NB4 (cell line): Measurements from ENCODE around the gene MAP3K15.

Experiments
- POLR2A ChIP-seq: IDR thresholded peaks from 2 replicates; pipeline ENCODE4 v1.6.1; 2011; ENCODE audit warnings: mild to moderate bottlenecking; ENCODE audit not compliant: insufficient read length; ENCODE audit errors: extremely low read depth
- TF ChIP-seq, protein P1 (sequence below): IDR thresholded peaks from one replicate; pipeline ENCODE4 v1.5.1; 2012; ENCODE audit warnings: low read depth, low read length

GRCh38 chrX:19543951-19544381 lies 28.7 kb upstream of the MAP3K15 start:
- TF ChIP-seq POLR2A, result no peak
- TF ChIP-seq, protein P1, sequence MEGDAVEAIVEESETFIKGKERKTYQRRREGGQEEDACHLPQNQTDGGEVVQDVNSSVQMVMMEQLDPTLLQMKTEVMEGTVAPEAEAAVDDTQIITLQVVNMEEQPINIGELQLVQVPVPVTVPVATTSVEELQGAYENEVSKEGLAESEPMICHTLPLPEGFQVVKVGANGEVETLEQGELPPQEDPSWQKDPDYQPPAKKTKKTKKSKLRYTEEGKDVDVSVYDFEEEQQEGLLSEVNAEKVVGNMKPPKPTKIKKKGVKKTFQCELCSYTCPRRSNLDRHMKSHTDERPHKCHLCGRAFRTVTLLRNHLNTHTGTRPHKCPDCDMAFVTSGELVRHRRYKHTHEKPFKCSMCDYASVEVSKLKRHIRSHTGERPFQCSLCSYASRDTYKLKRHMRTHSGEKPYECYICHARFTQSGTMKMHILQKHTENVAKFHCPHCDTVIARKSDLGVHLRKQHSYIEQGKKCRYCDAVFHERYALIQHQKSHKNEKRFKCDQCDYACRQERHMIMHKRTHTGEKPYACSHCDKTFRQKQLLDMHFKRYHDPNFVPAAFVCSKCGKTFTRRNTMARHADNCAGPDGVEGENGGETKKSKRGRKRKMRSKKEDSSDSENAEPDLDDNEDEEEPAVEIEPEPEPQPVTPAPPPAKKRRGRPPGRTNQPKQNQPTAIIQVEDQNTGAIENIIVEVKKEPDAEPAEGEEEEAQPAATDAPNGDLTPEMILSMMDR, result no peak
